Measurements from ENCODE around the gene PIGX. TPM values are rescaled to one million over a fixed set of nuclear protein-coding genes. Genes with fewer than 3 reads are reported as not detected.

PIGX gene
- total and polyA plus RNA-seq, 2 experiments from 2014 or later, result 31.6 to 36.7 TPM

- no peaks in the 10 kb centered on the region for H3K9me3 ChIP-seq (ENCODE audit: low read depth)
- peaks cover 6% of the 10 kb centered on the region for H4K20me1 ChIP-seq (ENCODE audit: insufficient read depth, poor library complexity, severe bottlenecking)
- no peaks in the 10 kb centered on the region for H3K9me2 ChIP-seq (replicated peaks; ENCODE audit: insufficient read depth)
- H3K27ac ChIP-seq, result no peak overlapping the region
- TF ChIP-seq CTCF (IDR thresholded peaks at IDR 0.05; ENCODE audit: poor library complexity) (no peak), EZH2phosphoT487 (IDR thresholded peaks at IDR 0.05; ENCODE audit: low read depth, severe bottlenecking, unreplicated experiment) (no peak), EZH2 (IDR thresholded peaks at IDR 0.05; ENCODE audit: borderline replicate concordance) (no peak)
- no peak overlapping the region for H2AFZ ChIP-seq
- peaks cover 22% of the 10 kb centered on the region for H3K79me2 ChIP-seq
- no peaks in the 10 kb centered on the region for H3K36me3 ChIP-seq (replicated peaks; ENCODE audit: insufficient read depth, low read depth)
- no peaks in the 10 kb centered on the region for H3K4me1 ChIP-seq (ENCODE audit: insufficient read depth)
- no peaks in the 10 kb centered on the region for H3K27me3 ChIP-seq
- 83% methylated on average over 6 of the region's 6 CpGs for WGBS (ENCODE audit: low lambda C conversion rate, missing lambda C conversion rate)
- H3K4me3 ChIP-seq, result no peak overlapping the region
- no peak overlapping the region for H3K4me2 ChIP-seq
- no peak for DNase-seq (ENCODE audit: low spot score)
Observed at GRCh38 chr3:196737655-196738054, 25.5 kb downstream of the PIGX start.

- Histone ChIP-seq H3K36me3 (replicated peaks; ENCODE audit: insufficient read depth, low read depth) (no peaks in the 10 kb centered on the region), H3K27ac (peak within 1 kb of the TSS; percentile 99), H3K4me2 (peak within 1 kb of the TSS; percentile 75), H2AFZ (peak within 1 kb of the TSS; percentile 77), H3K4me3 (peak within 1 kb of the TSS; percentile 76), H3K79me2 (peaks cover 44% of the 10 kb centered on the region), H3K9me2 (replicated peaks; ENCODE audit: insufficient read depth) (no peaks in the 10 kb centered on the region), H3K9me3 (ENCODE audit: low read depth) (no peaks in the 10 kb centered on the region), H3K27me3 (no peaks in the 10 kb centered on the region), H3K4me1 (ENCODE audit: insufficient read depth) (no peaks in the 10 kb centered on the region), H4K20me1 (ENCODE audit: insufficient read depth, poor library complexity, severe bottlenecking) (peaks cover 26% of the 10 kb centered on the region)
- TF ChIP-seq EZH2phosphoT487 (IDR thresholded peaks at IDR 0.05; ENCODE audit: low read depth, severe bottlenecking, unreplicated experiment), result no peak
- TF ChIP-seq EZH2 (IDR thresholded peaks at IDR 0.05; ENCODE audit: borderline replicate concordance), result no peak
- TF ChIP-seq CTCF (IDR thresholded peaks at IDR 0.05; ENCODE audit: poor library complexity), result no peak
- under 1% methylated on average over 35 of the region's 86 CpGs for WGBS (ENCODE audit: low lambda C conversion rate, missing lambda C conversion rate)
- peak; percentile 94 for DNase-seq (ENCODE audit: low spot score)
Observed at GRCh38 chr3:196739671-196740480, 27.7 kb downstream of the PIGX start, which contains the start of gene PAK2. Gene PAK2, plus strand, starts transcription at chr3:196739857. Its CDS starts 42,790 bp downstream, at chr3:196782647.

- TF ChIP-seq EZH2 (IDR thresholded peaks at IDR 0.05; ENCODE audit: borderline replicate concordance), result no peak
- no peak for TF ChIP-seq EZH2phosphoT487 (IDR thresholded peaks at IDR 0.05; ENCODE audit: low read depth, severe bottlenecking, unreplicated experiment)
- TF ChIP-seq CTCF (IDR thresholded peaks at IDR 0.05; ENCODE audit: poor library complexity), result no peak
- Histone ChIP-seq H2AFZ (peak overlapping the region; percentile 77), H4K20me1 (ENCODE audit: insufficient read depth, poor library complexity, severe bottlenecking) (peaks cover 26% of the 10 kb centered on the region), H3K79me2 (peaks cover 52% of the 10 kb centered on the region), H3K36me3 (replicated peaks; ENCODE audit: insufficient read depth, low read depth) (no peaks in the 10 kb centered on the region), H3K9me3 (ENCODE audit: low read depth) (no peaks in the 10 kb centered on the region), H3K4me1 (ENCODE audit: insufficient read depth) (no peaks in the 10 kb centered on the region), H3K4me3 (peak overlapping the region; percentile 76), H3K9me2 (replicated peaks; ENCODE audit: insufficient read depth) (no peaks in the 10 kb centered on the region), H3K27me3 (no peaks in the 10 kb centered on the region), H3K4me2 (peak overlapping the region; percentile 75), H3K27ac (peak overlapping the region; percentile 99)
- DNase-seq (ENCODE audit: low spot score), result peak; percentile 45
- WGBS (ENCODE audit: low lambda C conversion rate, missing lambda C conversion rate), result 2% methylated on average over 29 of the region's 30 CpGs
Observed at GRCh38 chr3:196740481-196741248, 28.5 kb downstream of the PIGX start.
